ENCODE measurements around the gene DIP2C.

DIP2C gene

GRCh38 chr10:273088-273487 is 416.4 kb downstream of the DIP2C start:
- no peak overlapping the region for H3K4me3 ChIP-seq (ENCODE audit: low read depth, low read length)
- no CpG with 5 or more reads among the region's 16 CpGs for WGBS (ENCODE audit: extremely low coverage, insufficient coverage, insufficient read length)

GRCh38 chr10:271722-272121 is 417.7 kb downstream of the DIP2C start:
- Histone ChIP-seq H3K27ac (ENCODE audit: low read depth, low read length) (no peak overlapping the region), H3K23ac (ENCODE audit: low read length) (no peak overlapping the region), H3K4me1 (ENCODE audit: control insufficient read depth in 1 of 2, insufficient read depth in 2 of 2, low read length in 2 of 2) (peaks cover 7 to 9% of the 10 kb centered on the region in 2 experiments), H2AFZ (ENCODE audit: insufficient read depth, low read length, poor library complexity) (no peak overlapping the region), H3K27me3 (ENCODE audit: insufficient read depth, low read length) (no peaks in the 10 kb centered on the region), H4K12ac (ENCODE audit: low read depth, low read length) (no peak overlapping the region), H3K36me3 (ENCODE audit: control insufficient read depth in 1 of 2, insufficient read depth in 2 of 2, low read length in 2 of 2) (peaks cover 2 to 4% of the 10 kb centered on the region in 2 experiments), H3K9ac (ENCODE audit: low read length) (no peak overlapping the region), H3K4me3 (ENCODE audit: low read depth, low read length) (no peak overlapping the region), H4K8ac (ENCODE audit: low read depth, low read length) (no peak overlapping the region), H3K79me1 (ENCODE audit: low read length) (no peaks in the 10 kb centered on the region), H3K4ac (ENCODE audit: low read depth, low read length) (no peak overlapping the region), H3K9me3 (ENCODE audit: insufficient read depth, low read depth, low read length) (peaks cover 2% of the 10 kb centered on the region), H3K79me2 (ENCODE audit: control insufficient read depth, insufficient read depth, low read length, poor library complexity) (no peaks in the 10 kb centered on the region), H2AK5ac (ENCODE audit: low read length) (no peak overlapping the region), H2BK12ac (ENCODE audit: low read length) (no peak overlapping the region), H3K4me2 (ENCODE audit: low read length) (no peak overlapping the region), H3K18ac (ENCODE audit: low read length) (no peak overlapping the region), H2BK5ac (ENCODE audit: low read depth, low read length, poor library complexity) (peak overlapping the region; percentile 57), H4K91ac (ENCODE audit: low read depth, low read length) (no peak overlapping the region), H3K14ac (ENCODE audit: low read length) (no peak overlapping the region), H2BK120ac (ENCODE audit: insufficient read depth, low read length, poor library complexity) (no peak overlapping the region)
- no CpG with 5 or more reads among the region's 6 CpGs for WGBS (ENCODE audit: extremely low coverage, insufficient coverage, insufficient read length)
- no peak for DNase-seq

More at GRCh38 chr10:273088-273487, 416.4 kb downstream of the DIP2C start:
- Histone ChIP-seq H3K14ac (ENCODE audit: low read length) (no peak overlapping the region), H3K36me3 (ENCODE audit: control insufficient read depth in 1 of 2, insufficient read depth in 2 of 2, low read length in 2 of 2) (peaks cover 10 to 11% of the 10 kb centered on the region in 2 experiments), H3K4ac (ENCODE audit: low read depth, low read length) (no peak overlapping the region), H2BK5ac (ENCODE audit: low read depth, low read length, poor library complexity) (no peak overlapping the region), H2BK120ac (ENCODE audit: insufficient read depth, low read length, poor library complexity) (no peak overlapping the region), H3K27me3 (ENCODE audit: insufficient read depth, low read length) (no peaks in the 10 kb centered on the region), H2BK12ac (ENCODE audit: low read length) (no peak overlapping the region), H3K79me1 (ENCODE audit: low read length) (no peaks in the 10 kb centered on the region), H4K8ac (ENCODE audit: low read depth, low read length) (no peak overlapping the region), H3K4me1 (ENCODE audit: control insufficient read depth in 1 of 2, insufficient read depth in 2 of 2, low read length in 2 of 2) (peaks cover 7 to 9% of the 10 kb centered on the region in 2 experiments), H4K12ac (ENCODE audit: low read depth, low read length) (no peak overlapping the region), H3K9me3 (ENCODE audit: insufficient read depth, low read depth, low read length) (peaks cover 2% of the 10 kb centered on the region), H3K18ac (ENCODE audit: low read length) (no peak overlapping the region), H3K23ac (ENCODE audit: low read length) (no peak overlapping the region), H2AK5ac (ENCODE audit: low read length) (no peak overlapping the region), H2AFZ (ENCODE audit: insufficient read depth, low read length, poor library complexity) (no peak overlapping the region), H4K91ac (ENCODE audit: low read depth, low read length) (no peak overlapping the region), H3K27ac (ENCODE audit: low read depth, low read length) (no peak overlapping the region), H3K79me2 (ENCODE audit: control insufficient read depth, insufficient read depth, low read length, poor library complexity) (no peaks in the 10 kb centered on the region), H3K4me2 (ENCODE audit: low read length) (no peak overlapping the region), H3K9ac (ENCODE audit: low read length) (no peak overlapping the region)
- DNase-seq = no peak

- no peak overlapping the region for H2BK5ac ChIP-seq (ENCODE audit: low read depth, low read length, poor library complexity)
- peaks cover 2% of the 10 kb centered on the region for H3K9me3 ChIP-seq (ENCODE audit: insufficient read depth, low read depth, low read length)
- no peak overlapping the region for H2BK120ac ChIP-seq (ENCODE audit: insufficient read depth, low read length, poor library complexity)
- no peak for DNase-seq
- no peak overlapping the region for H3K27ac ChIP-seq (ENCODE audit: low read depth, low read length)
- H3K4ac ChIP-seq (ENCODE audit: low read depth, low read length) = no peak overlapping the region
- peak overlapping the region; percentile 20 for H2BK12ac ChIP-seq (ENCODE audit: low read length)
- H4K12ac ChIP-seq (ENCODE audit: low read depth, low read length) = no peak overlapping the region
- H4K91ac ChIP-seq (ENCODE audit: low read depth, low read length) = no peak overlapping the region
- H2AFZ ChIP-seq (ENCODE audit: insufficient read depth, low read length, poor library complexity) = no peak overlapping the region
- H3K4me3 ChIP-seq (ENCODE audit: low read depth, low read length) = no peak overlapping the region
- no peak overlapping the region for H3K4me2 ChIP-seq (ENCODE audit: low read length)
- no peaks in the 10 kb centered on the region for H3K27me3 ChIP-seq (ENCODE audit: insufficient read depth, low read length)
- H3K79me1 ChIP-seq (ENCODE audit: low read length) = no peaks in the 10 kb centered on the region
- H4K8ac ChIP-seq (ENCODE audit: low read depth, low read length) = no peak overlapping the region
- H3K18ac ChIP-seq (ENCODE audit: low read length) = no peak overlapping the region
- H3K36me3 ChIP-seq (ENCODE audit: control insufficient read depth in 1 of 2, insufficient read depth in 2 of 2, low read length in 2 of 2) = peaks cover 2 to 4% of the 10 kb centered on the region in 2 experiments
- no peaks in the 10 kb centered on the region for H3K79me2 ChIP-seq (ENCODE audit: control insufficient read depth, insufficient read depth, low read length, poor library complexity)
- no CpG with 5 or more reads among the region's 3 CpGs for WGBS (ENCODE audit: extremely low coverage, insufficient coverage, insufficient read length)
- H2AK5ac ChIP-seq (ENCODE audit: low read length) = no peak overlapping the region
- H3K4me1 ChIP-seq (ENCODE audit: control insufficient read depth in 1 of 2, insufficient read depth in 2 of 2, low read length in 2 of 2) = peaks cover 7 to 9% of the 10 kb centered on the region in 2 experiments
- H3K14ac ChIP-seq (ENCODE audit: low read length) = no peak overlapping the region
- no peak overlapping the region for H3K23ac ChIP-seq (ENCODE audit: low read length)
- no peak overlapping the region for H3K9ac ChIP-seq (ENCODE audit: low read length)
These were observed 418.3 kb downstream of the DIP2C start for GRCh38 chr10:271201-271600.

- no peak overlapping the region for H3K14ac ChIP-seq (ENCODE audit: low read length)
- H2AFZ ChIP-seq (ENCODE audit: insufficient read depth, low read length, poor library complexity) = no peak overlapping the region
- H3K4me1 ChIP-seq (ENCODE audit: control insufficient read depth in 1 of 2, insufficient read depth in 2 of 2, low read length in 2 of 2) = peaks cover 7 to 9% of the 10 kb centered on the region in 2 experiments
- no peak overlapping the region for H2BK5ac ChIP-seq (ENCODE audit: low read depth, low read length, poor library complexity)
- no CpG with 5 or more reads among the region's 10 CpGs for WGBS (ENCODE audit: extremely low coverage, insufficient coverage, insufficient read length)
- H3K27me3 ChIP-seq (ENCODE audit: insufficient read depth, low read length) = no peaks in the 10 kb centered on the region
- no peak overlapping the region for H3K4me2 ChIP-seq (ENCODE audit: low read length)
- no peak for DNase-seq
- H4K12ac ChIP-seq (ENCODE audit: low read depth, low read length) = no peak overlapping the region
- H3K79me1 ChIP-seq (ENCODE audit: low read length) = no peaks in the 10 kb centered on the region
- H2BK12ac ChIP-seq (ENCODE audit: low read length) = no peak overlapping the region
- H4K91ac ChIP-seq (ENCODE audit: low read depth, low read length) = no peak overlapping the region
- no peak overlapping the region for H3K4ac ChIP-seq (ENCODE audit: low read depth, low read length)
- no peak overlapping the region for H4K8ac ChIP-seq (ENCODE audit: low read depth, low read length)
- peaks cover 2% of the 10 kb centered on the region for H3K9me3 ChIP-seq (ENCODE audit: insufficient read depth, low read depth, low read length)
- H3K27ac ChIP-seq (ENCODE audit: low read depth, low read length) = no peak overlapping the region
- H3K18ac ChIP-seq (ENCODE audit: low read length) = no peak overlapping the region
- H2AK5ac ChIP-seq (ENCODE audit: low read length) = no peak overlapping the region
- no peak overlapping the region for H3K4me3 ChIP-seq (ENCODE audit: low read depth, low read length)
- no peak overlapping the region for H2BK120ac ChIP-seq (ENCODE audit: insufficient read depth, low read length, poor library complexity)
- H3K9ac ChIP-seq (ENCODE audit: low read length) = no peak overlapping the region
- H3K23ac ChIP-seq (ENCODE audit: low read length) = no peak overlapping the region
- H3K36me3 ChIP-seq (ENCODE audit: control insufficient read depth in 1 of 2, insufficient read depth in 2 of 2, low read length in 2 of 2) = no peaks in the 10 kb centered on the region
- H3K79me2 ChIP-seq (ENCODE audit: control insufficient read depth, insufficient read depth, low read length, poor library complexity) = no peaks in the 10 kb centered on the region
These were observed 419.9 kb downstream of the DIP2C start for GRCh38 chr10:269440-270074.

All from trophoblast cell (in vitro differentiated cells and primary cell).